CD4-positive, alpha-beta memory T cell (primary cell): ENCODE data around the gene HPS3. TPM values are rescaled to one million over a fixed set of nuclear protein-coding genes. Genes with fewer than 3 reads are reported as not detected.

ENCODE experiments used
- CTCF ChIA-PET: fragments of 350-600 bp; sonication (Branson Sonifier 250); formaldehyde crosslinking; loops from one replicate; lab custom pipeline; 2021; ENCODE audit warnings: inconsistent platforms; ENCODE audit not compliant: partially characterized antibody; lab: Charles Lee
- POLR2A ChIA-PET: fragments of 350-600 bp; sonication (Branson Sonifier 250); formaldehyde crosslinking; loops from one replicate; lab custom pipeline; 2021; ENCODE audit not compliant: partially characterized antibody; lab: Charles Lee
- DNase-seq, 5 donors: peaks; one replicate each; pipeline versions ENCODE4 v3.0.0 to v3.0.0-alpha.2; 2020 to 2022; ENCODE audit warnings: mixed read lengths in 1 of 5
- H3K27ac ChIP-seq: one replicate; pipeline ENCODE4 v1.7.0; 2013; ENCODE audit warnings: low read depth, low read length
- H3K27me3 ChIP-seq: 2 replicates; pipeline ENCODE4 v1.7.0; 2013; ENCODE audit warnings: mild to moderate bottlenecking, low read length, moderate library complexity; ENCODE audit not compliant: insufficient read depth
- H3K36me3 ChIP-seq: 2 replicates; pipeline ENCODE4 v1.7.0; 2013; ENCODE audit warnings: mild to moderate bottlenecking, low read length, moderate library complexity; ENCODE audit not compliant: insufficient read depth
- H3K4me1 ChIP-seq: 2 replicates; pipeline ENCODE4 v1.7.0; 2013; ENCODE audit warnings: mild to moderate bottlenecking, low read length, moderate library complexity; ENCODE audit not compliant: insufficient read depth
- H3K4me3 ChIP-seq, 2 donors: one replicate each; pipeline ENCODE4 v1.7.0; 2013; ENCODE audit warnings: low read length in 2 of 2, mild to moderate bottlenecking in 1 of 2
- H3K9me3 ChIP-seq, 2 donors: one replicate each; pipeline ENCODE4 v1.7.0; 2013; ENCODE audit warnings: low read length in 2 of 2, control low read depth in 1 of 2; ENCODE audit not compliant: control insufficient read depth in 1 of 2
- H3K27ac Mint-ChIP-seq, 7 donors: one replicate each; pipeline ENCODE4 v1.8.0; 2020 to 2021; ENCODE audit warnings: mixed read lengths in 7 of 7, mild to moderate bottlenecking in 6 of 7, inconsistent platforms in 3 of 7, moderate library complexity in 3 of 7
- H3K27me3 Mint-ChIP-seq, 2 donors: one replicate each; pipeline ENCODE4 v1.8.0; 2020 to 2021; ENCODE audit warnings: mixed read lengths in 2 of 2
- H3K36me3 Mint-ChIP-seq, 2 donors: one replicate each; pipeline ENCODE4 v1.8.0; 2020 to 2021; ENCODE audit warnings: mixed read lengths in 2 of 2, inconsistent platforms in 1 of 2, mild to moderate bottlenecking in 1 of 2
- H3K4me1 Mint-ChIP-seq, 4 donors: one replicate each; pipeline ENCODE4 v1.8.0; 2020 to 2021; ENCODE audit warnings: mixed read lengths in 4 of 4, mild to moderate bottlenecking in 1 of 4
- H3K4me3 Mint-ChIP-seq, 8 donors: one replicate each; pipeline ENCODE4 v1.8.0; 2020 to 2021; ENCODE audit warnings: mixed read lengths in 8 of 8, mild to moderate bottlenecking in 7 of 8, moderate library complexity in 6 of 8, inconsistent platforms in 3 of 8
- H3K9me3 Mint-ChIP-seq, 8 donors: one replicate each; pipeline ENCODE4 v1.8.0; 2020 to 2021; ENCODE audit warnings: mixed read lengths in 8 of 8, mild to moderate bottlenecking in 5 of 8, inconsistent platforms in 3 of 8, moderate library complexity in 1 of 8
- intact Hi-C: fragments of 100-400 bp; cut with micrococcal nuclease; formaldehyde crosslinking; loops from one replicate; pipeline ENCODE4 v1.15.1; 2023
- polyA plus RNA-seq, 2 donors: library from polyadenylated mRNA; unstranded; fragments of 300-500 nt; fragmentation: Illumina TruSeq; gene quantifications; one replicate each; pipeline ENCODE4 v1.2.3, GENCODE V29; 2021
- total RNA-seq, 2 experiments: library from RNA; stranded (reverse); gene quantifications; one replicate each; pipeline ENCODE4 v1.2.3, GENCODE V29; 2021

Gene HPS3
- total and polyA plus RNA-seq, 4 experiments from 2014 or later = 29.5 to 45.1 (median 32.7) TPM

- POLR2A ChIA-PET = interaction anchor here (0.5 to 2.0 kb wide), 6 partner anchors 20 to 665 kb away, joined by 3 to 9 read pairs (median 4); partner anchors contain the start of genes GYG1 and HPS3
- CTCF ChIA-PET = interaction anchor here (0.6 to 0.9 kb wide), 2 partner anchors 14 to 572 kb away, joined by 3 to 4 read pairs; no protein-coding TSS in a partner anchor
Measured at GRCh38 chr3:149086232-149086988, 43.0 kb upstream of the HPS3 start, which contains the start of gene HLTF. TSS of gene HLTF (minus strand) at chr3:149086533. CDS start at chr3:149086336, 197 bp downstream.

DNA sequence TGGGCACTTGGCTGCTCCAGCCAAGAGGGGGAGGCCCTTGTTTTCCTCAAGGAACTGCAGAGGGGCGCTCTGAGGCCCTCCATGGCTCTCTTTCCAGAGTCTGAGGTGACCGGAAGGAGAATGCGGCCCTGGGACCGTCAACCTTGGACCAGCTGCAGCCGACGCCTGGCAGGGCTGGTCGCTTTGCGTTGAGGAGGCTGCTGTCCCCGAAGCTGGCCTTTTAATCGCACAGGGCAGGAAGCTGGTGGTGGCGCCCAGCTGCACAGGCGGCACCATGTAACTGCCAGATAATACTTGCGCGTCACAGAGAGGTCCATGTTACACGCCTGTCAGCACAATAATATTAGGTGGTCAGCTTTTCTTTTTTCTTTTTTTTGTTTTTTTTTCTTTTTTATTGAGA is 42.2 kb upstream of the HPS3 start:
- H3K4me3 Mint-ChIP-seq = peak overlapping the region in 1 of 8 donors; percentile 97
- no peaks in the 10 kb centered on the region for H3K36me3 ChIP-seq
- H3K4me1 ChIP-seq = peaks cover 19% of the 10 kb centered on the region
- H3K9me3 ChIP-seq = no peaks in the 10 kb centered on the region
- H3K27me3 ChIP-seq = no peaks in the 10 kb centered on the region
- no peaks in the 10 kb centered on the region for H3K27me3 Mint-ChIP-seq
- CTCF ChIA-PET = interaction anchor here (0.9 kb wide), 1 partner anchor 15 kb away, joined by 4 read pairs; no protein-coding TSS in a partner anchor
- no peak overlapping the region for H3K27ac ChIP-seq
- peaks cover 0 to 6% of the 10 kb centered on the region in 2 donors for H3K36me3 Mint-ChIP-seq
- intact Hi-C loops = no loop called here
- no peak for DNase-seq
- H3K27ac Mint-ChIP-seq = peak overlapping the region in 1 of 7 donors; percentile 37
- POLR2A ChIA-PET = interaction anchor here (0.5 to 2.0 kb wide), 5 partner anchors 21 to 664 kb away, joined by 3 to 9 read pairs (median 4); partner anchors contain the start of genes GYG1 and HPS3
- H3K9me3 Mint-ChIP-seq = no peaks in the 10 kb centered on the region
- H3K4me3 ChIP-seq = no peak overlapping the region
- H3K4me1 Mint-ChIP-seq = peaks cover 12 to 25% (median 16%) of the 10 kb centered on the region in 4 donors

More at GRCh38 chr3:149086232-149086988, 43.0 kb upstream of the HPS3 start, which contains the start of gene HLTF:
- H3K27ac ChIP-seq = peak within 1 kb of the TSS; percentile 46
- peak within 1 kb of the TSS; percentile 90 to 99 (median 97) for H3K4me3 Mint-ChIP-seq
- H3K36me3 Mint-ChIP-seq = peaks cover 0 to 6% of the 10 kb centered on the region in 2 donors
- H3K4me1 Mint-ChIP-seq = peaks cover 12 to 25% (median 16%) of the 10 kb centered on the region in 4 donors
- no peaks in the 10 kb centered on the region for H3K27me3 ChIP-seq
- intact Hi-C loops = loop anchor here (1.0 kb wide), 3 partner anchors 43 to 666 kb away; partner anchors contain the start of genes COMMD2, GYG1 and HPS3
- peaks cover 19% of the 10 kb centered on the region for H3K4me1 ChIP-seq
- DNase-seq = peak; percentile 88 to 92 (median 91)
- no peaks in the 10 kb centered on the region for H3K9me3 ChIP-seq
- no peaks in the 10 kb centered on the region for H3K36me3 ChIP-seq
- peak within 1 kb of the TSS; percentile 73 to 99 for H3K4me3 ChIP-seq
- H3K27ac Mint-ChIP-seq = peak within 1 kb of the TSS; percentile 66 to 94 (median 94)
- no peaks in the 10 kb centered on the region for H3K27me3 Mint-ChIP-seq
- no peaks in the 10 kb centered on the region for H3K9me3 Mint-ChIP-seq

DNA sequence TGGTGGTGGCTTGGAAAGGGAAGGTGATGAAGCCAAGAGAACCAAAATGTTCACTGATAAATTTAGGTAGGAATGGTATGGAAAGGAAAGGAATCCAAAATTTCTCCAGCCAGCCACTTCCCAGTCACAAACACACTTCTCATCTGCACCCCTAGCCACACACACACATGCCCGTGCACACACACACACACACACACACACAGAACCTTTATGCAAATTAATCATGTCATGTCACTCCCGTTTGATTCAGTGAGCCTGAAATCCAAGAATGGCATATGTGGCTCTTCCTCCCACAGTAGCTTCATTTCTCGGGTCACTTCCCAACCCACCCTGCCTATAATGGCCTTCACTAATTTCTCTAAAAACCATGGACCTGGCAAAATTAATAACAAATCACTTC is 40.0 kb upstream of the HPS3 start:
- intact Hi-C loops = no loop called here

GRCh38 chr3:149090461-149090860 is 39.0 kb upstream of the HPS3 start:
- no peak overlapping the region for H3K27ac ChIP-seq
- H3K36me3 Mint-ChIP-seq = peaks cover 0 to 6% of the 10 kb centered on the region in 2 donors

More for the DNA sequence above, 40.0 kb upstream of the HPS3 start:
- ChIA-PET CTCF (interaction anchor here (1.5 kb wide), 1 partner anchor 98 kb away, joined by 3 read pairs; the partner anchor contains the start of gene GYG1), POLR2A (no interaction called here)
- Histone ChIP-seq H3K27me3 (no peaks in the 10 kb centered on the region), H3K27ac (no peak overlapping the region), H3K36me3 (no peaks in the 10 kb centered on the region), H3K4me1 (peaks cover 17% of the 10 kb centered on the region), H3K9me3 (no peaks in the 10 kb centered on the region), H3K4me3 (no peak overlapping the region)
- H3K9me3 Mint-ChIP-seq = no peaks in the 10 kb centered on the region
- no peak overlapping the region for H3K27ac Mint-ChIP-seq
- no peak for DNase-seq
- no peak overlapping the region for H3K4me3 Mint-ChIP-seq
- H3K4me1 Mint-ChIP-seq = peaks cover 10 to 24% (median 15%) of the 10 kb centered on the region in 4 donors
- H3K36me3 Mint-ChIP-seq = peaks cover 0 to 6% of the 10 kb centered on the region in 2 donors
- no peaks in the 10 kb centered on the region for H3K27me3 Mint-ChIP-seq

DNA sequence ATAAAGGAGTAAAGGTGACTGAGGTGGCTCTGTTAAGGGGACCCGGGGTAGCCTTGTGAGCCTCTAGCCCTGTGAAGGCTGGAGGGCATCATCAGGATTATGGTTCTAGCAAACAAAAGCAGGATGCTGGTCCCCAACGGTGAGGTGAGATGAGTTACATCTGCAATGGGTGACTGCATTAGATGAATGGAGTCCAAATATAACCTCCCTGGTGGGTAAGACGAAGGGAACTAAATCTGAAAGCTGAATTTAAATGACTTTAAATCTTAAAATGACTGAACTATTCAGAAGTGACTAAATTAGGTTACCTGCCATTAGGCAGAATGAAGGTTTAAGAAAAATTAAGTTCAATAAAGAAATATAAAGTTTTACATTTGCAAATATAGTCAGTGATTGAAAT is 38.5 kb upstream of the HPS3 start:
- Mint-ChIP-seq H3K4me1 (peaks cover 2 to 10% (median 4%) of the 10 kb centered on the region in 4 donors), H3K27me3 (no peaks in the 10 kb centered on the region), H3K27ac (no peak overlapping the region), H3K36me3 (peaks cover 0 to 4% of the 10 kb centered on the region in 2 donors), H3K9me3 (no peaks in the 10 kb centered on the region), H3K4me3 (no peak overlapping the region)
- DNase-seq = no peak
- Histone ChIP-seq H3K27me3 (no peaks in the 10 kb centered on the region), H3K9me3 (no peaks in the 10 kb centered on the region), H3K4me1 (peaks cover 5% of the 10 kb centered on the region), H3K36me3 (no peaks in the 10 kb centered on the region), H3K4me3 (no peak overlapping the region), H3K27ac (no peak overlapping the region)
- intact Hi-C loops = no loop called here
- ChIA-PET CTCF (interaction anchor here (1.5 kb wide), 1 partner anchor 99 kb away, joined by 3 read pairs; the partner anchor contains the start of gene GYG1), POLR2A (no interaction called here)

More at GRCh38 chr3:149090461-149090860, 39.0 kb upstream of the HPS3 start:
- Mint-ChIP-seq H3K27ac (no peak overlapping the region), H3K4me1 (peaks cover 4 to 15% (median 7%) of the 10 kb centered on the region in 4 donors), H3K27me3 (no peaks in the 10 kb centered on the region), H3K4me3 (no peak overlapping the region), H3K9me3 (no peaks in the 10 kb centered on the region)
- Histone ChIP-seq H3K27me3 (no peaks in the 10 kb centered on the region), H3K36me3 (no peaks in the 10 kb centered on the region), H3K9me3 (no peaks in the 10 kb centered on the region), H3K4me3 (no peak overlapping the region), H3K4me1 (peaks cover 7% of the 10 kb centered on the region)
- ChIA-PET POLR2A (no interaction called here), CTCF (interaction anchor here (1.5 kb wide), 1 partner anchor 99 kb away, joined by 3 read pairs; the partner anchor contains the start of gene GYG1)
- no peak for DNase-seq
- intact Hi-C loops = no loop called here

DNA sequence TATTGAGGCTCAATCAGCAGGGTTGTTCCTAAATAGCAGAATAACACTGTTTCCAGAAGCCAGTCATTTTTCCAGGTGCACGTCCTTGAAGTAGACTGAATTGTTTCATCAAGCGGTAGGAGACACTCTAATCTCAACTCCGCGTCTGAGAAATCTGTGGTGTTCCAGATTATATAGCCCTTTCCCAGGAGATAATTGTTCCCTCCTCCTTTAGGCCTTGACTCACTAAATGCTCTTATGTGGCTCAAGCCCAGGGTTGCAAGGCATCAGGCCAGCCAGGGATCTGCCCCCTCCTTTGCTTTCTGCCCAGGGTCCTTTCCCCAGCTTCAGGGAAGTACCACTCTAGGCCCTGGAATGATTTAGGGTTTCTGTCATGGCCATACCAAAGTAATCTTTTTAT is 37.5 kb upstream of the HPS3 start:
- no peak overlapping the region for H3K27ac Mint-ChIP-seq
- H3K4me1 Mint-ChIP-seq = no peaks in the 10 kb centered on the region
- Histone ChIP-seq H3K27ac (no peak overlapping the region), H3K27me3 (no peaks in the 10 kb centered on the region), H3K4me1 (peaks cover under 1% of the 10 kb centered on the region), H3K36me3 (no peaks in the 10 kb centered on the region), H3K4me3 (no peak overlapping the region), H3K9me3 (no peaks in the 10 kb centered on the region)
- ChIA-PET POLR2A (no interaction called here), CTCF (interaction anchor here (0.6 kb wide), 1 partner anchor 749 kb away, joined by 3 read pairs; no protein-coding TSS in a partner anchor)
- H3K36me3 Mint-ChIP-seq = no peaks in the 10 kb centered on the region
- no peak for DNase-seq
- H3K9me3 Mint-ChIP-seq = no peaks in the 10 kb centered on the region
- no peak overlapping the region for H3K4me3 Mint-ChIP-seq
- no peaks in the 10 kb centered on the region for H3K27me3 Mint-ChIP-seq
- intact Hi-C loops = no loop called here

DNA sequence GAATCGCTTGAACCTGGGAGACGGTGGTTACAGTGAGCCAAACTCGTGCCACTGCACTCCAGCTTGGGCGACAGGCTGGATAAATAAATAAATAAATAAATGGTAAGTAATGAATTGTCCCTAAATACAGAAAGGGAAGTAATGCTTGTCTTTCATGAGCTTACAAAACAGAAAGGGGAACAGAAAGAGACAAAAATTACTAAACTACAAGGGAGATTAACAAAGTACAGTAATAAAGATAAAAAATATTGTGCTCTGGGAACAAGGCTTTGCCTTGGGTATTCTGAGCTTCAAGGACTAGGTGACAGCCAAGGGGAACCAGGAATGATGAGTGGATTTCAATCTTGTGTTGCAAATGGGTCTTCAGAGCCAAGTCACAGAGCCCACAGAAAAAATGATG is 34.0 kb upstream of the HPS3 start:
- intact Hi-C loops = no loop called here
- no peak for DNase-seq
- POLR2A ChIA-PET = no interaction called here
- Mint-ChIP-seq H3K27ac (no peak overlapping the region), H3K4me1 (no peaks in the 10 kb centered on the region), H3K9me3 (no peaks in the 10 kb centered on the region), H3K36me3 (no peaks in the 10 kb centered on the region), H3K4me3 (no peak overlapping the region), H3K27me3 (peaks cover 0 to 2% of the 10 kb centered on the region in 2 donors)
- Histone ChIP-seq H3K4me1 (no peaks in the 10 kb centered on the region), H3K27me3 (no peaks in the 10 kb centered on the region), H3K4me3 (no peak overlapping the region), H3K36me3 (no peaks in the 10 kb centered on the region), H3K9me3 (no peaks in the 10 kb centered on the region), H3K27ac (no peak overlapping the region)
- CTCF ChIA-PET = no interaction called here
